Loucy (cell line): Measurements from ENCODE around the gene PPP2R2B.

ENCODE experiments used
- H2AFZ ChIP-seq: fragments of 200-600 bp; sonication (generic); 2 replicates; pipeline ENCODE4 v1.6.0; 2016; ENCODE audit warnings: antibody characterized with exemption, mild to moderate bottlenecking, low read length, moderate library complexity
- H3F3A ChIP-seq: fragments of 200-600 bp; 2 replicates; pipeline ENCODE4 v1.6.0; 2016; ENCODE audit warnings: antibody characterized with exemption, low read depth, mild to moderate bottlenecking
- H3K27me3 ChIP-seq: fragments of 200-600 bp; sonication (generic); 2 replicates; pipeline ENCODE4 v1.6.1; 2014; ENCODE audit warnings: low read length, mild to moderate bottlenecking; ENCODE audit not compliant: insufficient read depth, poor library complexity, severe bottlenecking
- H3K36me3 ChIP-seq: fragments of 200-600 bp; sonication (generic); 2 replicates; pipeline ENCODE4 v1.6.1; 2016; ENCODE audit warnings: low read length; ENCODE audit not compliant: insufficient read depth
- H3K4me1 ChIP-seq: fragments of 200-600 bp; sonication (generic); 2 replicates; pipeline ENCODE4 v1.5.1; 2014; ENCODE audit warnings: low read length, mild to moderate bottlenecking; ENCODE audit not compliant: insufficient read depth, poor library complexity, severe bottlenecking
- H3K4me2 ChIP-seq: fragments of 200-600 bp; sonication (generic); 2 replicates; pipeline ENCODE4 v1.6.0; 2014; ENCODE audit warnings: antibody characterized with exemption, low read length, low read depth, mild to moderate bottlenecking; ENCODE audit not compliant: poor library complexity, severe bottlenecking
- H3K4me3 ChIP-seq: fragments of 200-600 bp; sonication (generic); 2 replicates; pipeline ENCODE4 v1.5.1; 2014; ENCODE audit warnings: low read length, mild to moderate bottlenecking, mixed read lengths; ENCODE audit not compliant: poor library complexity, severe bottlenecking
- H3K79me2 ChIP-seq: fragments of 200-600 bp; sonication (generic); 2 replicates; pipeline ENCODE4 v1.6.1; 2014; ENCODE audit warnings: low read length; ENCODE audit not compliant: insufficient read depth
- H3K9ac ChIP-seq: fragments of 200-600 bp; sonication (generic); 2 replicates; pipeline ENCODE4 v1.6.0; 2014; ENCODE audit warnings: mild to moderate bottlenecking, low read depth, low read length, moderate library complexity; ENCODE audit not compliant: poor library complexity, severe bottlenecking
- H3K9me2 ChIP-seq: fragments of 200-600 bp; sonication (generic); replicated peaks from 2 replicates; pipeline ENCODE4 v1.6.1; 2016; ENCODE audit warnings: low read depth, low read length, mixed read lengths
- H3K9me3 ChIP-seq: fragments of 200-600 bp; sonication (generic); 2 replicates; pipeline ENCODE4 v1.6.1; 2014; ENCODE audit warnings: mild to moderate bottlenecking, antibody characterized with exemption, low read length, low read depth; ENCODE audit not compliant: insufficient read depth
- H4K20me1 ChIP-seq: fragments of 200-600 bp; sonication (generic); 2 replicates; pipeline ENCODE4 v1.6.0; 2014; ENCODE audit warnings: antibody characterized with exemption, low read length, mild to moderate bottlenecking; ENCODE audit not compliant: insufficient read depth, poor library complexity, severe bottlenecking
- EZH2phosphoT487 ChIP-seq: fragments of 200-600 bp; IDR thresholded peaks from 2 replicates; pipeline ENCODE4 v1.6.1; 2018; ENCODE audit warnings: antibody characterized with exemption, mild to moderate bottlenecking, moderate library complexity, borderline replicate concordance
- TF ChIP-seq, protein P1 (sequence below): fragments of 200-600 bp; sonication (generic); conservative IDR thresholded peaks from 2 replicates; pipeline ENCODE4 v1.5.1; 2014; ENCODE audit warnings: mild to moderate bottlenecking, antibody characterized with exemption, low read length

The PPP2R2B gene

DNA sequence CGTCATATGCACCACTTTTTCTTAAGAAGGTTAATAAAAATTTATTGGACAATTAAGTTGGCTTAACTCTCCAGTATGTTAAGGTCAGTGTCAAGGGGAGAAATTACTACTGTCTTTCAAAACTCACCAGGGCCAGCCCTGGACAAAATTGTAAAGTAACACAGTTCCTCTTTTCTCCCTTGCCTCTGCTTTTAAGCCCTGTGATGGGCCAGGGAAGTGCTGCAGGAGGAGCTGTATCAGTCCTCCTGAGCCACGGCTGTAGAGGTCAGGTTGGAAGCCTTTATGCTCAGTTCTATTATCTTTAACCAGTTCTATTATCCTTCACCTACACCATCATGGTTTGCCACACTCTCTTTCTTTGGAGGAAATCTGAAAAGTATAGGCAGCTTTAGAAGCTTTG is 11.5 kb upstream of the PPP2R2B start:
- Histone ChIP-seq H3K9me3 (no peaks in the 10 kb centered on the region), H3K9me2 (no peaks in the 10 kb centered on the region), H3K4me1 (peaks cover 5% of the 10 kb centered on the region), H4K20me1 (no peaks in the 10 kb centered on the region), H3K36me3 (no peaks in the 10 kb centered on the region), H3F3A (no peaks in the 10 kb centered on the region), H3K9ac (no peak overlapping the region), H3K79me2 (no peaks in the 10 kb centered on the region), H3K4me2 (no peak overlapping the region), H2AFZ (no peak overlapping the region), H3K4me3 (no peak overlapping the region), H3K27me3 (no peaks in the 10 kb centered on the region)
- TF ChIP-seq EZH2phosphoT487, result no peak
- TF ChIP-seq, protein P1, sequence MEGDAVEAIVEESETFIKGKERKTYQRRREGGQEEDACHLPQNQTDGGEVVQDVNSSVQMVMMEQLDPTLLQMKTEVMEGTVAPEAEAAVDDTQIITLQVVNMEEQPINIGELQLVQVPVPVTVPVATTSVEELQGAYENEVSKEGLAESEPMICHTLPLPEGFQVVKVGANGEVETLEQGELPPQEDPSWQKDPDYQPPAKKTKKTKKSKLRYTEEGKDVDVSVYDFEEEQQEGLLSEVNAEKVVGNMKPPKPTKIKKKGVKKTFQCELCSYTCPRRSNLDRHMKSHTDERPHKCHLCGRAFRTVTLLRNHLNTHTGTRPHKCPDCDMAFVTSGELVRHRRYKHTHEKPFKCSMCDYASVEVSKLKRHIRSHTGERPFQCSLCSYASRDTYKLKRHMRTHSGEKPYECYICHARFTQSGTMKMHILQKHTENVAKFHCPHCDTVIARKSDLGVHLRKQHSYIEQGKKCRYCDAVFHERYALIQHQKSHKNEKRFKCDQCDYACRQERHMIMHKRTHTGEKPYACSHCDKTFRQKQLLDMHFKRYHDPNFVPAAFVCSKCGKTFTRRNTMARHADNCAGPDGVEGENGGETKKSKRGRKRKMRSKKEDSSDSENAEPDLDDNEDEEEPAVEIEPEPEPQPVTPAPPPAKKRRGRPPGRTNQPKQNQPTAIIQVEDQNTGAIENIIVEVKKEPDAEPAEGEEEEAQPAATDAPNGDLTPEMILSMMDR, result no peak

DNA sequence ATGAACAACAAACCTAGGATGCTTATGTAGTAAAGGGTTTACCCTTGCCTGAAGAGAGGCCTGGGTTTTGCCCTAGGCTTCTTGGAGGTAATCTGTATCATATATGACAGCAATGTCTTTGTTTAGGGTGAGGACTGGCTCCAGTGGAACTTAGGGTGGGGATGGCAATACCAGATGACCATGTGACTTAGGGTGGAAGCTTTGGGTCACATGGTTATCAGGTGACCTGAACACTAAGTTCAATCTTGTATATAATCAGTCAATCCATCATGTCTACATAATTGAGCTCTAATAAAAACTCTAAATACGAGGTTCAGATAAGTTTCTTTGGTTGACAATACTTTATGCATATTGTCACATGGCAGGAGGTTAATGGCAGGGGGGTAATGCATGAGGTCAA is 10.6 kb upstream of the PPP2R2B start:
- no peak for TF ChIP-seq EZH2phosphoT487
- TF ChIP-seq, protein P1, result no peak
- Histone ChIP-seq H3K4me1 (peaks cover 5% of the 10 kb centered on the region), H3K9me3 (no peaks in the 10 kb centered on the region), H3K27me3 (no peaks in the 10 kb centered on the region), H3K4me3 (no peak overlapping the region), H4K20me1 (no peaks in the 10 kb centered on the region), H3K79me2 (no peaks in the 10 kb centered on the region), H3K9me2 (no peaks in the 10 kb centered on the region), H2AFZ (no peak overlapping the region), H3K36me3 (no peaks in the 10 kb centered on the region), H3K4me2 (no peak overlapping the region), H3F3A (no peaks in the 10 kb centered on the region), H3K9ac (no peak overlapping the region)

DNA sequence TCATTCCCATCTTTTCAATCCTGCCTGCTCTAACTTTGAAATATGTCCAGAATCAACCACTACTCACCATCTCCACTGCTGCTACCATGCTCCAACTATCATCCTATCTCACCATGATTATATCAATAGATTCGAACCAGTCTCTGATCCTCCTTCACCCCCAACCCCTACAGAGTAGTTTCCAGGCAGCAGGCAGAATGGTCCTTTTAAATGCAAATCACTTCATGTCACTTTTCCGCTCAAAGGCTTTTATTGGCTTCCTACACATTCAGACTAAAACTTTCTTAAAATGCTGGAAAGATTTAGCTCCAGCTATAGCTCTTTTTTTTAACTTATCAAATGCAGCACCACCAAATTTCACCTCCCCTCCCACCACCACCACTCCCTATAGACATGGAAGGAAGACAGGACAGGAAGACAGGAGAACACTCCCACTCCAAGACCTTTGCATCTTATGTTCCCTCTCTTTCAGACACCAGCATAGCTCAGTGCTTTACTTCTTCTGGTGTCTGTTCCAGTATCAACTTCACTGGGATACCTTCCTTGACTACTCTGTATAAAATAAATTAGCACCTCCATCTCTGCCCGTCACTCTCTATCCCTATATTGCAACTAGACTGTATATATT is 9.9 kb upstream of the PPP2R2B start:
- no peaks in the 10 kb centered on the region for H3K79me2 ChIP-seq
- no peaks in the 10 kb centered on the region for H3K27me3 ChIP-seq
- no peaks in the 10 kb centered on the region for H4K20me1 ChIP-seq

More for the DNA sequence above, 9.9 kb upstream of the PPP2R2B start:
- Histone ChIP-seq H3F3A (no peaks in the 10 kb centered on the region), H3K9me2 (no peaks in the 10 kb centered on the region), H3K4me3 (no peak overlapping the region), H3K9me3 (no peaks in the 10 kb centered on the region), H3K9ac (no peak overlapping the region), H3K4me1 (peaks cover 5% of the 10 kb centered on the region), H3K36me3 (no peaks in the 10 kb centered on the region), H3K4me2 (no peak overlapping the region), H2AFZ (no peak overlapping the region)
- TF ChIP-seq EZH2phosphoT487, result no peak
- TF ChIP-seq, protein P1, result no peak
